Mucosa of gallbladder (tissue), 1 donor: Measurements from ENCODE around the gene CAP1. TPM values are rescaled to one million over a fixed set of nuclear protein-coding genes. Genes with fewer than 3 reads are reported as not detected.
"Not testable (repeated sequence)": the region's sequence is repeated elsewhere in the genome, so short reads cannot be mapped to it uniquely, and the experiment has no call there.

Experiments
- DNase-seq: peaks from one replicate; pipeline ENCODE4 v3.0.0-alpha.2; 2020; ENCODE audit warnings: low spot score
- total RNA-seq: library from RNA; stranded (reverse); gene quantifications from one replicate; pipeline ENCODE4 v1.2.1, GENCODE V29; 2021
- donor health status: DM: no; HTN: no; CAD: no.

CAP1 gene
- total RNA-seq, 1 donor from 2014 or later: 313 TPM

DNA sequence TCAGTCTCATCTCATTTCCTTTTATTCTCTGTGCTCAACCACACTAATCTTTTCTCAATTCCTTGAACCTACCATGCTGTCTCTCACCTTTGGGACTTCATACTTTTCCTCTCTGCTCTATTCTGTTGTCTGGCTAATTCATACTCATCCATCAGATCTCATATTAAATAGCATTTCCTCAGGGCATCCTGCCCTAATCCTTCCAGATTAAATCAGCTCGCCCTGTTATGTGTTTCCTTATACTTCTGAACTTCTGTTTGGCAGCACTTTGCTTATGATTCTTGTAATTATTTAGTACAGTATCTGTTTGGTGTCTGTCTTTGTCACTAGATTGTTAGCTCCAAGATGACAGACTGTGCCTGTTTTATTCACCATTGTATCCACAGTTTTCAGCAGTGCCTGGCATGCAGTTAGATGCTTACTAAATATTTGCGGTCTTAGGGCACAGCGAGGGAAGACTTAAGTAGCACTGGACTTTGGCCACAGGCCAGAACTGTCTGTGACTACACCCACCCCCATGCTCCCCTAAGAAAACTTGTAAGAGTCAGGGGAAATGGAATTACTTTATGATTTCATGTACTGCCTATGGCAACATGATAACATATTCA is 9.9 kb upstream of the CAP1 start:
- no peak for DNase-seq

- peak; percentile 63 for DNase-seq
Measured at GRCh38 chr1:40032240-40032891, 8.2 kb upstream of the CAP1 start.

- no peak for DNase-seq
Measured at GRCh38 chr1:40034869-40035268, 5.7 kb upstream of the CAP1 start.

- peak; percentile 56 for DNase-seq
Measured at GRCh38 chr1:40036574-40036973, 4.0 kb upstream of the CAP1 start.

DNA sequence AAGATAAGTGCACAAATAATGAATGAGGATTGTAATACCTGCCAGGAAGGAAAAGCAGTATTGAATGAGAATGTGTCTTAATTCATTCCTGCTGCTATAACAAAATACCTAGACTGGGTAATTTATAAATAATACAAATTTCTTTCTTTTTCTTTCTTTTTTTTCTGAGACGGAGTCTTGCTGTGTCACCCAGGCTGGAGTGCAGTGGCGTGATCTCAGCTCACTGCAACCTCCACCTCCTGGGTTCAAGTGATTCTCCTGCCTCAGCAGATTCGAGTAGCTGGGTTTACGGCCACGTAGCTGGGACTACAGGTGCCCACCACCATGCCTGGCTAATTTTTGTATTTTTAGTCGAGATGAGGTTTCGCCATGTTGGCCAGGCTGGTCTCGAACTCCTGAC is 3.3 kb upstream of the CAP1 start:
- DNase-seq: not testable (repeated sequence)

DNA sequence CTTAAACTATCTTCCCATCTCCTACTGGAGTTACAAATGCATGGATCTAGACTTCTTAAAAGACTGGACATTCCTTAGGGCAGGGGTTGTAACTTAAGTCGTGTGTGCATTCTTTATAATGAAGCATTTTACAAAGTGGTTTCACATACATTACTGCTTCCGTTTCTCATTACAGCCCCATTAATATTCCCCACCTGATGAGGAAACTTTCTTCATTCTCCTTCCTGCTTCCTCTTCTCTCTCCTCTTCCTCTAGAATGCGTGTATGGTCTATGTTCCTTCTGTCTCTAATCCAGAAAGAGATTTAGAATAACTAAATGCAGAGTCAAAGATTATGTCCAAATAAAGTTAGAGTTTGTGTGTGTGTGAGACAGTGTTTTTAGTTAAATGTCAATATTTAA is 1.8 kb upstream of the CAP1 start:
- no peak for DNase-seq

GRCh38 chr1:40039245-40039756 is 1.2 kb upstream of the CAP1 start:
- DNase-seq: no peak

DNA sequence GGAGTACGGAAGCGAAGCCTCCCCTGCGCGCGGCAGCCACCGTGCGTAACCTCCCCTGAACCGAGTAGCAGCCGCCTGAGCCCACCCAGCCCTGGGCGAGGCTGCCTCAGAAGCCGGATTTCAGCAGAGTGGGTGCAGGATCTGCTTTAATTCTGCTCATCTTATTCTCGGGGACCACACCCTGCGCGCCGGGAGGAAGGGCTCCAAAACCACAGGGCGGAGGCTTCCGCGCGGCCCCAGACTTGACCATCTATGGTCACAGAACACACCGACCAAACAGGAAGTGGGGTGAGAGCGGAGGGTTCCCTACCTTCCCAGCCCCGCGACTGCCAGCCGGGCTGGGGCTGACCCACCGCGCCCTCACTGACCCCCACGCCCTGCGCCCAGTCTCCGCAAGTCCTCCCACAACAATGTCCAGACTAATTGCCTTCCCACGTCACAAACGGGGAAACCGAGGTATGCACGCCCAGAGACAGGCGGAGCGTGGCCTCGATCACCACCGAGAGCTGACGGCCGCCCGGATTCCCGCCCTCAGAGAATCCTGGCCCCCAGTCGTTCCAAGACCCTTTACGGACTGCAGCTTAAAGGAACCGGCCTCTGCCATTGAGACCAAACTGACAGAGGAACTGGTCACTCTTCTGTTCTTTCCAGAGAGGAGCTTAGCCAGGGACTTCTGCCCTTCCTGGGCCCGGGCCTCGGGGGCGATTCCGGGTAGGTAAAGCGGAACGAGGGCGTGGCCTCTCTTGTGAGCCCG is 595 bp upstream of the CAP1 start:
- DNase-seq: peak; percentile 83

DNA sequence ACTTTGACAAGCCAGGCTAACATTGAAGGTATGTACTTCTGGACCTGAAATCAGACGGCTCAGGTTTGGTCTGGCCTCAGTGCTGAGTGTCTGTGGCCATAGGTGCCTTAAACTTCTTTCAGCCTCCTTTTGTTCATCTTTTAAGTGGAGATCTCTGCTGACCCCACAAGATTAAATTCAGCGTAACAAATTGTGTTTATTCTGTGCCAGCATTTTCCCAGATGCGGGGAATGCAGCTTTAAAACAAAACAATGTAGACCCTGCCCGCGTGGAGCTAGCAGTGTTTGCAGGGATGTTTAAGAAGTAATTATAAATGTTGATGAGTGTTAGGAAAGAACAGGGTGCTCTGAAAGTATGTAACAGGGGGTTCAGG is 923 bp downstream of the CAP1 start:
- DNase-seq: no peak

GRCh38 chr1:40042341-40042740 is 1.8 kb downstream of the CAP1 start:
- DNase-seq: no peak

DNA sequence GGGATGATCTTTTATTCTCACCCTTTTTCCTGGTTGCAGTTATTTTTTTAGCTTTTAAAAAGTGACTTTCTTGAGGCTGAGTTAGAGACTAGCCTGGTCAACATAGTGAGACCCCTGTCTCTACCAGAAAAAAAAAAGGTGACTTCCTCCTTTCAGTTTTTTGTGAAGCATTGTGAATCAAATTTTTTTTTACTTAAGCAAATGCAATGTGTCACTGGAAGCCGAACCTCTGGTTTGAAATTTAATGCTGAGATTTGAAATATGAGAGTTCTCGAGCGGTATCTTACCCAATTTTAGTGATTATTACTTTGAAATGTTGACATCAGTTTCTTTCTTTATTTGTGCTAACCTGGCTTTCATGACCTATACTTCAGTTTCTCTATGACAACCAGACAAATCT is 3.6 kb downstream of the CAP1 start:
- no peak for DNase-seq

DNA sequence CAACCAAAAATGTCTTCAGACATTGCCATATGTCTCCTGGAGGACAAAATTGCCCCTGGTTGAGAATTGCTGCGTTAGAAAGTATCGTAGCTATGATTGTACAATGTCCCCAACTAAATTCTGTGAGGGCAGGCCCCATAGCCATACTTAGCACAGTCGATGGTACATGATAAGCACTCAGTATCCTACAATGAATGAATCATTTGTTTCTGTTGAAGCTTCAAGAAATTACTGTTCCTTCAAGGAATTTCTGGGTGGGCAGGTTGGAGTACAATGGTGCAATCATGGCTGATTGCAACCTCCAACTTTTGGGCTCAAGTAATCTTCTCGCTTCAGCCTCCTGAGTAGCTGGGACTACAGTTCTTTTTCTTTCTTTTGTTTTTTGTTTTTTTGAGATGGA is 4.7 kb downstream of the CAP1 start:
- no peak for DNase-seq

DNA sequence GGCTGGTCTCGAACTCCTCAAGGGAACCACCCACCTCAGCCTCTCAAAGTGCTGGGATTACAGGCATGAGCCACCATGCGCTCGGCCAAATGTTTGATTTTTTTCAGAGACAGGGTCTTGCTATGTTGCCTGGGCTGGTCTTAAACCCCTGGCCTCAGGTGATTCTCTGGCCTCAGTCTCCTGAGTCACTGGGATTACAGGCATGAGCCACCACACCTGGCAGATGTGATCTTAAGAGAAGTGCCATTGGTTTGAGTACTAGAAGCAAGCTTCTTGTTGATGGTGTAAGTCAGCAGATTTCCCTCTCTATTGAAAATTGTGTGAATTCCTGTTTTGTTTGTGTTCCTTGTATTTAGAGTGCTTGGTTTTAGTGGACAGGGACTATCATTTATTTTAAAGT is 5.2 kb downstream of the CAP1 start:
- no peak for DNase-seq

GRCh38 chr1:40047276-40047675 is 6.7 kb downstream of the CAP1 start:
- no peak for DNase-seq

DNA sequence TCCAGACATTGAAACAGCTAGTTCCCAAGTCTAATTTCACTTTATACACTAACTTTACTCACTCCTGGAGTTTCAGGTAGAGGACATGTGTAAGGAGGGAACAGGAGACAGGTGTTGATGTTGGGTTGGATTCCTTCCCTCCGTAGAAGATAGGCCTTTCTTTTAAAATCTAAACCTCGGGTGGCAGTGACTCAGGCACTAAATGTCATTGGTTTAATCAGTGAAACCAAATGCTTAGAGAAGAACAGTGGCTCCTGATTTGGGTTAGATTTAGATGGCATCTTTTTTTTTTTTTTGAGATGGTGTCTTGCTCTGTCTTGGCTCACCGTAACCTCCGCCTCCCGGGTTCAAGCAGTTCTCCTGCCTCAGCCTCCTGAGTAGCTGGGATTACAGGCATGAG is 7.2 kb downstream of the CAP1 start:
- no peak for DNase-seq

- DNase-seq: no peak
Measured at GRCh38 chr1:40049725-40050124, 9.2 kb downstream of the CAP1 start.

GRCh38 chr1:40050863-40051262 is 10.3 kb downstream of the CAP1 start:
- no peak for DNase-seq

DNA sequence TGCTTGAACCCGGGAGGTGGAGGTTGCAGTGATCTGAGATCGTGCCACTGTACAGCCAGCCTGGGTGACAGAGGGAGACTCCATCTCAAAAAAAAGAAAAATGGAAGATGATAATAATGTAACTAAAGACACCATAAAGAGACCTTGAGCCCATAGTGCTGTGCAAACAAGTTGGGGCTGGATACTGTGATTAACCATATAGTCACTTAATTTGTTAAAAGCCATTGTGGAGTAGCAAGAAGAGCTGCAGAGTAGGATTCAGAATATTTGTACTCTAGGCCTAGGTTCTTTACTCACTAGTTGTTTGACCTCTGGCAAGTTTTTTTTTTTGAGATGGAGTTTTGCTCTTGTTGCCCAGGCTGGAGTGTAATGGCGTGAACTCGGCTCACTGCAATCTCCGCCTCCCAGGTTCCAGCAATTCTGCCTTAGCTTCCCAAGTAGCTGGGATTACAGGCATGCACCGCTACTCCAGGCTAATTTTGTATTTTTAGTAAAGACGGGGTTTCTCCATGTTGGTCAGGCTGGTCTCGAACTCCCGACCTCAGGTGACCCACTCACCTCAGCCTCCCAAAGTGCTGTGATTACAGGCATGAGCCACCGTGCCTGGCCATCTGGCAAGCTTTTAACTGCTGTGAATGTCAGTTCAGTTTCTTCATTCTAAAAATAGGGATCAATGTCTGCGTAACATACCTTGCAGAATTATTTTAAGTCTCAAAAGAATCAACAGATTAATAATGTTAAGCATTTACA is 12.8 kb downstream of the CAP1 start:
- DNase-seq: no peak

DNA sequence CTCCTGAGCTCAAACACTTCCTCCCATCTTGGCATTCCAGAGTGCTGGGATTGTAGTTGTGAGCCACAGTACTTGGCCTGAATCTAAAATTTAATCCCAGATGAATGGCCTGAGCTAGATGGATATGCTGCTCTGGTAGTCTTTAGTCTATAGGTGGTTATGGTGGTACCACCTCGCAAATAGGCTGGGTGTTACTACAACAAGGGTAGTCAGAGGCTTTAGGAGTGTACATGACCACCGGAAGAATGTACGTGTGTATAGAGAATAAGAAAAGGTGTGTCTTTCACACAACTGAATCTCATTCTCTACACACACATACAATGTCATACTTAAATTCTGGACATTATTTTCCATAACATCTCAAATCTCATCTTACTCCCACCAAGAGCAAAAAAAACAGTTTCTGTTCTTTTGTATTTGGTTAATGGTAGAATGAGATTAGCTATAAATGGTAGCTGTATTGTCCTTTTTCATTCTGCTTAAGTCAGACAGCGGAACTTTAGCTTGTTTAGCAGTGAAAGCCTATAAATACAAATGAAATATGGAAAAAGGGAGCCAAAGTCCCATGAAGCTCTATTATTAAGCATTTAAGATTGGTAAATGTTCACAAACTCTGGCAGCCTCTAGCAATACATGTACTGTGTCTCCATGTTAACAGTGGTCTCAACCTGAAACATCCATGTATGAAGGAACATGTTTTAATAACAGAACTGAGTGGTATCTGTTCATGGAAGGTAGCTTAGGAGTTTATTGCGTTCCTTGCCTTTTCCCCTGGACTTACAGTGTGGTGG is 16.2 kb downstream of the CAP1 start:
- no peak for DNase-seq

GRCh38 chr1:40057310-40058030 is 16.9 kb downstream of the CAP1 start:
- DNase-seq: no peak

GRCh38 chr1:40058097-40058452 is 17.5 kb downstream of the CAP1 start:
- no peak for DNase-seq
